Lower leg skin (tissue), 4 donors: Measurements from ENCODE around the gene SESN1. TPM values are rescaled to one million over a fixed set of nuclear protein-coding genes. Genes with fewer than 3 reads are reported as not detected.

ENCODE experiments used
- DNase-seq, 2 donors: peaks; one replicate each; pipeline ENCODE4 v3.0.0-alpha.2; 2019; ENCODE audit warnings: low spot score in 2 of 2
- H3K4me3 ChIP-seq: fragments of 200-600 bp; sonication (generic); 2 replicates; pipeline ENCODE4 v1.5.1; 2017; ENCODE audit warnings: mild to moderate bottlenecking, low read depth; ENCODE audit not compliant: poor library complexity, severe bottlenecking
- POLR2A ChIP-seq, 2 donors: fragments of 450-650 bp; IDR thresholded peaks; one replicate each; pipeline ENCODE4 v1.6.1; 2016 to 2017; ENCODE audit warnings: antibody characterized with exemption in 2 of 2, mild to moderate bottlenecking in 1 of 2, moderate library complexity in 1 of 2
- WGBS, 2 donors: methylation state at CpG; one replicate each; pipeline ENCODE4 v1.1.5; 2018; 5-methylcytosine and 5-hydroxymethylcytosine counted together
- intact Hi-C: fragments of 100-400 bp; cut with DNase I; formaldehyde crosslinking; loops from one replicate; pipeline ENCODE4 v1.15.0; 2023; ENCODE audit warnings: low total_unique reads
- total RNA-seq, 4 donors: library from RNA; depleted of rRNA; stranded (reverse); fragments of >200 nt; gene quantifications; one replicate each; pipeline ENCODE4 v1.1.0, GENCODE V29; 2016
- TF ChIP-seq, protein P1 (sequence below), 3 donors: fragments of 450-650 bp; IDR thresholded peaks; one replicate each; pipeline ENCODE4 v1.5.1; 2016; ENCODE audit warnings: antibody characterized with exemption in 3 of 3, mild to moderate bottlenecking in 3 of 3, moderate library complexity in 2 of 3

Gene SESN1
- total RNA-seq, 4 donors from 2014 or later, result 47.9 to 165 (median 110) TPM

DNA sequence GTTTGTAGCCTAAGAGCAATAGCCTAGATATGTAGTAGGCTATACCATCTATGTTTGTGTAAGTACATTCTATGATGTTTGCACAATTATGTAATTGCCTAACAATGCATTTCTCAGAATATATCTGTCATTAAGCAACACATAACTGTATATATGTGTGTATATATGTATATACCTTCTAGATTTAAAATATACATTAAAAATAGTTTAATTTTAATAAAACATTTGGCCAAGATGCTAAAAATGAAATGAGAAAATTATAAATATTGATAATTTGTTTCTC is 20.6 kb downstream of the SESN1 start:
- TF ChIP-seq, protein P1, sequence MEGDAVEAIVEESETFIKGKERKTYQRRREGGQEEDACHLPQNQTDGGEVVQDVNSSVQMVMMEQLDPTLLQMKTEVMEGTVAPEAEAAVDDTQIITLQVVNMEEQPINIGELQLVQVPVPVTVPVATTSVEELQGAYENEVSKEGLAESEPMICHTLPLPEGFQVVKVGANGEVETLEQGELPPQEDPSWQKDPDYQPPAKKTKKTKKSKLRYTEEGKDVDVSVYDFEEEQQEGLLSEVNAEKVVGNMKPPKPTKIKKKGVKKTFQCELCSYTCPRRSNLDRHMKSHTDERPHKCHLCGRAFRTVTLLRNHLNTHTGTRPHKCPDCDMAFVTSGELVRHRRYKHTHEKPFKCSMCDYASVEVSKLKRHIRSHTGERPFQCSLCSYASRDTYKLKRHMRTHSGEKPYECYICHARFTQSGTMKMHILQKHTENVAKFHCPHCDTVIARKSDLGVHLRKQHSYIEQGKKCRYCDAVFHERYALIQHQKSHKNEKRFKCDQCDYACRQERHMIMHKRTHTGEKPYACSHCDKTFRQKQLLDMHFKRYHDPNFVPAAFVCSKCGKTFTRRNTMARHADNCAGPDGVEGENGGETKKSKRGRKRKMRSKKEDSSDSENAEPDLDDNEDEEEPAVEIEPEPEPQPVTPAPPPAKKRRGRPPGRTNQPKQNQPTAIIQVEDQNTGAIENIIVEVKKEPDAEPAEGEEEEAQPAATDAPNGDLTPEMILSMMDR (IDR thresholded peaks at IDR 0.05), result no peak
- no peak for TF ChIP-seq POLR2A (IDR thresholded peaks at IDR 0.05)
- DNase-seq, result no peak
- H3K4me3 ChIP-seq, result no peak overlapping the region
- intact Hi-C loops, result loop anchor here (10.0 kb wide), 1 partner anchor 529 kb away; no protein-coding TSS in a partner anchor

DNA sequence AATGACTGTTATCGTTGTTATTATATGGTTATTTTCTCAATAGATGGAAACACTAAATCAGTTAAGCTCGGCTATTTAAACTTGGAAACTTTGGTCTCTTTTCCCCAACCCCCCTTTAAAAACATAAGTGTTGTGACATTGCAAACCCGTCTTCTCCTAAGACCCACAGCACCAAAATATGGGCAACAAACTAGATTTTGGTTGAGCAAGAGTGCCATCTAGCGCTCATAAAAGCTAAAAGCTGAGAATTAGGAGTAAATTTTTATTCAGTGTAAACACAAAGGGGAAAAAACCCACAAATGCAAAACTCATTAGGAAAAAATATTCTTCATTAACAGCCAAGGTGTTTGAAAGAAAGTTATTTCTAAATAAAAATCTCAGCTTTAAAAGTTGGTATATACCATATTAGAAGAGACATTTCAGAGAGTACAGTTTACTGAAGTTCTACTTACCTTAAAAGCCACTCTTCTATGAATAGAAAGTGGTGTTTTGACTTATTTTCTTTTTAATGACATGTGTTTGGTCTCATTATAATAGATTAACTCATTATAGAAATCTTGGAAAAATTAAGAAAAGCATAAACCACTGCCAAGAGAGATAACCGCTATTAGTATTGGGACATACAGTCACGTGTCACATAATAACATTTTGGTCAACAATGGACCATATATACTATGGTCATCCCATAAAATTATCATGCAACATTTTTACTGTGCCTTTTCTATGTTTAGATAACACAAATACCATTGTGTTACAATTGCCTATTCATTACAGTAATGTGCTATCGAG is 21.1 kb downstream of the SESN1 start:
- WGBS, 2 donors, result 47 to 51% methylated on average over 7 of the region's 7 CpGs
- DNase-seq, result peak in 1 of 2 donors; percentile 44
- intact Hi-C loops, result loop anchor here (10.0 kb wide), 1 partner anchor 529 kb away; no protein-coding TSS in a partner anchor
- no peak overlapping the region for H3K4me3 ChIP-seq
- TF ChIP-seq, protein P1 (IDR thresholded peaks at IDR 0.05), result no peak
- no peak for TF ChIP-seq POLR2A (IDR thresholded peaks at IDR 0.05)

DNA sequence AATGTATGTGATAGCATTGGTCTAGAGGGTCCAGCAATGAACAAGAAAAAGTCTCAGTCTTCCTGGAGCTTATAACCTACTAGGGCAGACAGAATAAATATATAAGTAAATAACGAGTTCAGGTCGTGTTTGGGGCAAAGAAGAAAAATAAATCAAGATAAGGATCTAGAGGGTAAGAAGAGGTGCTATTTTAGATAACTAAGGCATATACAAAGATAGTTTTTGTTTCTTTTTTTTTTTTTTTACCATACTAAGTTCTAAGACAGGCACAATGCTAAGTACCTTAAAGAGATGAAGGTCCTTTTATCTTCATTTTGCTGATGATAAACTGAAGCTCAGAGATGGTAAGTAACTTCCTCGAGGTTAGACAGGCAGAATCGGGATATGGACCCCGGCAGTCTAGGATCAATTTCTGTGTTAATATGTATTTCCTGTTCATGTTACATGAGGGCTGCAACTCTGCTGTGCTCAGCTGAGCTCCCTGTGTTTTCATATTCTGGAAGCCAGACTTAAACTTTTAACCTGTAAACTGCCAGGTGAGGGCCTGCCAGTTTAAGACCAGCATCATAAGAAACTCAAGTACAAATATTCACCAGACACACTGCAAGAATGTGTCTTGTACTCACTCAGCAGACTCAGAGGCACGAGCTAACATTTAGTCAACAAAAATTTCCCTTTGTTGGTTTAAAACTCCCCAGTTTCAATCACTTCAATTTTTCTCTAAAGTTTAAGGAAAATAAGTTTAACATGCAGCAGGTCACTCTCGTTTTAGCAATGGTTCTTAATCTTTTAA is 23.3 kb downstream of the SESN1 start:
- no peak overlapping the region for H3K4me3 ChIP-seq
- 60 to 65% methylated on average over 7 of the region's 7 CpGs for WGBS, 2 donors
- intact Hi-C loops, result loop anchor here (10.0 kb wide), 1 partner anchor 527 kb away; no protein-coding TSS in a partner anchor
- no peak for DNase-seq
- TF ChIP-seq, protein P1 (IDR thresholded peaks at IDR 0.05), result no peak
- no peak for TF ChIP-seq POLR2A (IDR thresholded peaks at IDR 0.05)

DNA sequence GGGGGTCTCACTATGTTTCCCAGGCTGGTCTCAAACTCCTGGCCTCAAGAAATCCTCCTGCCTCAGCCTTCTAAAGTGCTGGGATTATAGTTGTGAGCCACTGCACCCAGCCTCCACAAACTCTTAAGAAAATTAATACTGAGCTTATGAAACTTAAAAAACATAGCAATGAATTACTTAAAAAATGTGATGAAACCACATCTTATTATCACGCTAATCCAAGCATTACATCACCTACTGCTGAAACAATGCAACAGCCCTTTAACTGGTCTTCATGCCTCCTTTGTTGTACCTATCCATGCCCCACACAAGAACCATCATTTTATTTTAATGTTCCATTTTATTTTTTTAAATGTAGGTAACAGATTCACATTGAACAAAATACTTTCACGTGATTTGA is 24.9 kb downstream of the SESN1 start:
- 69 to 77% methylated on average over 2 of the region's 2 CpGs for WGBS, 2 donors
- TF ChIP-seq, protein P1 (IDR thresholded peaks at IDR 0.05), result no peak
- TF ChIP-seq POLR2A (IDR thresholded peaks at IDR 0.05), result no peak
- intact Hi-C loops, result loop anchor here (10.0 kb wide), 1 partner anchor 525 kb away; no protein-coding TSS in a partner anchor
- H3K4me3 ChIP-seq, result no peak overlapping the region
- no peak for DNase-seq

DNA sequence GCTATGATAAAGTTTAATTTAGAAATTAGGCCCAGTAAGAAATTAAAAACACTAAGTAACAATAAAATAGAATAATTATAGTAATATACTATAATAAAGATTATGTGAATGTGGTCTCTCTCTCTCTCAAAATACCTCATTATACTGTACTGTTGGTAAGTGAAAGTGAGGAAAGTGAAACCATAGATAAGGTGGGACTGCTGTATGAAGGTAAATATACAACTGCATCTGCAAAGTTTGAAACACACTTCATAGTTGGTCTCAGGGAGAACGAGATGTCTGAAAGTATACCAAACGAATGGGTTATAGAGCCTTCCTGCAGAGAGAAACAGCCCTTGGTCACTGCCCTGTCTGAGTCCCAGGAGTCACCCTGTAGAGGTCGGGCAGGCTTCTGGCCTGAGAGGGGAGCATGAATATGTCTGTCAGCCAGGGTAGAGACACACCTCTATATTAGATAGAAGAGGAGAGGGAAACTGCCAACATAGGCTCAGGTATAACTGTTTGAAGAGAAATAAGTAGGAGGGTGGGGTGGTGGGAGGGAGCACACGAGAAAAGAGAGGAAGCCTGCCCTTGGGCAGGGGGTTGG is 31.8 kb downstream of the SESN1 start:
- no peak overlapping the region for H3K4me3 ChIP-seq
- intact Hi-C loops, result no loop called here
- 93 to 98% methylated on average over 4 of the region's 4 CpGs for WGBS, 2 donors
- TF ChIP-seq, protein P1 (IDR thresholded peaks at IDR 0.05), result no peak
- TF ChIP-seq POLR2A (IDR thresholded peaks at IDR 0.05), result no peak
- DNase-seq, result no peak
